MM.1S (cell line): ENCODE results near the gene LITAFD.

Source experiments
- DNase-seq: peaks from one replicate; pipeline ENCODE4 v3.0.0-alpha.2; 2015
- H2AFZ ChIP-seq: fragments of 300-600 bp; sonication (generic); 2 replicates; pipeline ENCODE4 v1.6.0; 2016; ENCODE audit warnings: antibody characterized with exemption, low read length
- H3F3A ChIP-seq: fragments of 300-600 bp; sonication (generic); 2 replicates; pipeline ENCODE4 v1.6.1; 2016; ENCODE audit warnings: mild to moderate bottlenecking, antibody characterized with exemption, low read length, moderate library complexity, mixed read lengths; ENCODE audit not compliant: insufficient read depth
- H3K27ac ChIP-seq: fragments of 300-600 bp; sonication (generic); 2 replicates; pipeline ENCODE4 v1.5.1; 2016; ENCODE audit warnings: mild to moderate bottlenecking, low read length
- H3K27me3 ChIP-seq: fragments of 300-600 bp; sonication (generic); replicated peaks from 2 replicates; pipeline ENCODE4 v1.6.0; 2016; ENCODE audit warnings: low read length; ENCODE audit not compliant: insufficient read depth
- H3K36me3 ChIP-seq: fragments of 300-600 bp; sonication (generic); replicated peaks from 2 replicates; pipeline ENCODE4 v1.6.1; 2016; ENCODE audit warnings: mild to moderate bottlenecking, low read length, mixed read lengths; ENCODE audit not compliant: insufficient read depth
- H3K4me1 ChIP-seq: fragments of 300-600 bp; sonication (generic); 2 replicates; pipeline ENCODE4 v1.6.1; 2016; ENCODE audit warnings: low read length, mixed read lengths
- H3K4me2 ChIP-seq: fragments of 300-600 bp; sonication (generic); 2 replicates; pipeline ENCODE4 v1.6.0; 2016; ENCODE audit warnings: low read depth, low read length
- H3K4me3 ChIP-seq: fragments of 300-600 bp; sonication (generic); 2 replicates; pipeline ENCODE4 v1.5.1; 2016; ENCODE audit warnings: low read length, mixed read lengths
- H3K79me2 ChIP-seq: fragments of 300-600 bp; sonication (generic); 2 replicates; pipeline ENCODE4 v1.6.1; 2016; ENCODE audit warnings: mixed run types, low read length, mixed read lengths
- H3K9ac ChIP-seq: fragments of 300-600 bp; sonication (generic); 2 replicates; pipeline ENCODE4 v1.6.1; 2016; ENCODE audit warnings: low read length, mixed read lengths
- H3K9me2 ChIP-seq: fragments of 300-600 bp; sonication (generic); replicated peaks from 2 replicates; pipeline ENCODE4 v1.6.1; 2016; ENCODE audit warnings: mild to moderate bottlenecking, low read length, mixed read lengths; ENCODE audit not compliant: insufficient read depth
- H3K9me3 ChIP-seq: fragments of 300-600 bp; sonication (generic); replicated peaks from 2 replicates; pipeline ENCODE4 v1.6.1; 2016; ENCODE audit warnings: mild to moderate bottlenecking, low read length, mixed read lengths; ENCODE audit not compliant: insufficient read depth
- H4K20me1 ChIP-seq: fragments of 300-600 bp; sonication (generic); 2 replicates; pipeline ENCODE4 v1.6.1; 2016; ENCODE audit warnings: mild to moderate bottlenecking, low read length, moderate library complexity, mixed read lengths; ENCODE audit not compliant: insufficient read depth
- CTCF ChIP-seq: fragments of 300-600 bp; sonication (generic); IDR thresholded peaks from 2 replicates; pipeline ENCODE4 v1.5.1; 2016; ENCODE audit warnings: antibody characterized with exemption, low read length, mixed read lengths
- EZH2 ChIP-seq: fragments of 300-600 bp; sonication (generic); optimal IDR thresholded peaks from 2 replicates; pipeline ENCODE3; 2017; ENCODE audit warnings: low read depth, mild to moderate bottlenecking, antibody characterized with exemption, low read length, mixed read lengths
- EZH2phosphoT487 ChIP-seq: fragments of 300-600 bp; sonication (generic); IDR thresholded peaks from 2 replicates; pipeline ENCODE4 v1.6.1; 2018; ENCODE audit warnings: antibody characterized with exemption, low read length

LITAFD gene

GRCh38 chr16:8847623-8848022 lies 34.5 kb upstream of the LITAFD start:
- H4K20me1 ChIP-seq: peaks cover 10% of the 10 kb centered on the region; the same call in 1 of the 2 replicates

GRCh38 chr16:8848231-8848938 lies 33.8 kb upstream of the LITAFD start:
- Histone ChIP-seq H3K4me1 (no peaks in the 10 kb centered on the region), H3F3A (0 out of 2 replicates have a peak, but pooled peaks cover 3% of the 10 kb centered on the region), H2AFZ (no peak overlapping the region), H3K4me2 (no peak overlapping the region), H3K9me2 (no peaks in the 10 kb centered on the region), H4K20me1 (peaks cover 10% of the 10 kb centered on the region; the same call in 1 of the 2 replicates), H3K36me3 (no peaks in the 10 kb centered on the region; the same call in none of the 2 replicates), H3K79me2 (peaks cover 31% of the 10 kb centered on the region), H3K27me3 (no peaks in the 10 kb centered on the region), H3K9ac (no peak overlapping the region), H3K27ac (no peak overlapping the region), H3K4me3 (no peak overlapping the region), H3K9me3 (no peaks in the 10 kb centered on the region)
- DNase-seq: no peak
- TF ChIP-seq EZH2phosphoT487 (no peak), CTCF (no peak), EZH2 (no peak)

More at GRCh38 chr16:8847623-8848022, 34.5 kb upstream of the LITAFD start:
- Histone ChIP-seq H3K27me3 (no peaks in the 10 kb centered on the region), H3K9ac (no peak overlapping the region), H3K36me3 (no peaks in the 10 kb centered on the region; the same call in none of the 2 replicates), H3K9me3 (no peaks in the 10 kb centered on the region), H2AFZ (no peak overlapping the region), H3K4me1 (no peaks in the 10 kb centered on the region), H3K27ac (no peak overlapping the region), H3K4me2 (no peak overlapping the region), H3K9me2 (no peaks in the 10 kb centered on the region), H3F3A (0 out of 2 replicates have a peak, but pooled peaks cover 3% of the 10 kb centered on the region), H3K4me3 (no peak overlapping the region), H3K79me2 (peaks cover 31% of the 10 kb centered on the region)
- no peak for TF ChIP-seq CTCF
- DNase-seq: no peak

- Histone ChIP-seq H4K20me1 (peaks cover 10% of the 10 kb centered on the region; the same call in 1 of the 2 replicates), H3K36me3 (no peaks in the 10 kb centered on the region; the same call in none of the 2 replicates), H3K4me1 (no peaks in the 10 kb centered on the region), H3K79me2 (peaks cover 31% of the 10 kb centered on the region), H3K4me3 (no peak overlapping the region), H3K27me3 (no peaks in the 10 kb centered on the region), H3K4me2 (no peak overlapping the region), H2AFZ (no peak overlapping the region), H3K9ac (no peak overlapping the region), H3K27ac (no peak overlapping the region), H3K9me2 (no peaks in the 10 kb centered on the region), H3K9me3 (no peaks in the 10 kb centered on the region), H3F3A (0 out of 2 replicates have a peak, but pooled peaks cover 3% of the 10 kb centered on the region)
- TF ChIP-seq EZH2 (no peak), EZH2phosphoT487 (no peak), CTCF (no peak)
- DNase-seq: no peak
Measured at GRCh38 chr16:8848939-8849391, 33.2 kb upstream of the LITAFD start.
